HepG2 (cell line): Measurements from ENCODE around the gene STBD1. TPM values are rescaled to one million over a fixed set of nuclear protein-coding genes. Genes with fewer than 3 reads are reported as not detected.

Experiments
- ATAC-seq: fragments of 200-7000 bp; cut with Tn5 transposase; 3 replicates; pipeline ENCODE4 v1.9.1; 2020; ENCODE audit warnings: mild to moderate bottlenecking, moderate library complexity
- Bru-seq: library from RNA; stranded (reverse); fragments of 400-500 nt; gene quantifications from one replicate; lab custom pipeline; 2021; lab: Mats Ljungman, UMichigan
- BruChase-seq, 2 experiments: library from RNA; stranded (reverse); fragments of 400-500 nt; gene quantifications; one replicate each; lab custom pipeline; 2021; lab: Mats Ljungman, UMichigan
- BruUV-seq: library from RNA; stranded (reverse); fragments of 400-500 nt; replicated peaks from 2 replicates; lab custom pipeline; 2021; lab: Mats Ljungman, UMichigan
- CTCF ChIA-PET: fragments of 300-600 bp; formaldehyde crosslinking; extraction: SDS; loops from one replicate; lab custom pipeline; 2021; ENCODE audit warnings: low total read pairs, inconsistent platforms, low intra/inter-chr PET ratio; lab: Yijun Ruan, JAX
- POLR2A ChIA-PET: fragments of 350-600 bp; sonication (Branson Sonifier 250); formaldehyde crosslinking; loops from one replicate; lab custom pipeline; 2020; ENCODE audit warnings: antibody characterized with exemption, inconsistent platforms; lab: Yijun Ruan, JAX
- DNase-seq: peaks from one replicate; pipeline ENCODE4 v3.0.0-alpha.2; 2015; ENCODE audit warnings: low spot score
- FAIRE-seq: peaks from 3 replicates; lab custom pipeline; 2011; peaks lifted over from hg19 to GRCh38; lab: Jason Lieb, UNC
- H2AFZ ChIP-seq: one replicate; pipeline ENCODE4 v1.6.1; 2011; ENCODE audit warnings: low read length, inconsistent platforms
- H3K27ac ChIP-seq: fragments of 300-600 bp; 3 replicates; pipeline ENCODE4 v1.8.0; 2011; ENCODE audit warnings: mixed run types, mild to moderate bottlenecking, mixed read lengths, low read length, inconsistent platforms; ENCODE audit not compliant: insufficient read depth; ENCODE audit errors: extremely low read length
- H3K27me3 ChIP-seq, 2 experiments: fragments of 200-600 bp in 1 of 2; 2 replicates in 1 of 2; 3 replicates in 1 of 2; pipeline versions ENCODE4 v1.6.0 to v1.8.0; 2011; ENCODE audit warnings: low read length in 2 of 2, mild to moderate bottlenecking in 2 of 2, moderate library complexity in 2 of 2, inconsistent platforms in 1 of 2; ENCODE audit not compliant: insufficient read depth in 2 of 2, control insufficient read depth in 1 of 2
- H3K36me3 ChIP-seq, 2 experiments: fragments of 200-600 bp in 1 of 2; replicated peaks in 1 of 2; 2 replicates in 1 of 2; 3 replicates in 1 of 2; pipeline versions ENCODE4 v1.5.1 to v1.8.0; 2011; ENCODE audit warnings: low read length in 2 of 2, inconsistent platforms in 1 of 2; ENCODE audit not compliant: insufficient read depth in 2 of 2, control insufficient read depth in 1 of 2
- H3K4me1 ChIP-seq: 2 replicates; pipeline ENCODE4 v1.5.1; 2012; ENCODE audit warnings: low read length, inconsistent platforms; ENCODE audit not compliant: insufficient read depth
- H3K4me2 ChIP-seq: 2 replicates; pipeline ENCODE4 v1.6.0; 2011; ENCODE audit warnings: low read depth, low read length, inconsistent platforms
- H3K4me3 ChIP-seq, 3 experiments: fragments of 200-600 bp in 1 of 3; sonication (generic), shearing (Covaris generic) in 1 of 3; replicated peaks in 1 of 3; 2 replicates each; pipeline ENCODE4 v1.5.1; 2011 to 2016; ENCODE audit warnings: low read length in 3 of 3, inconsistent platforms in 2 of 3, low read depth in 2 of 3, mild to moderate bottlenecking in 2 of 3, control low read depth in 1 of 3, mixed read lengths in 1 of 3; ENCODE audit not compliant: insufficient read depth in 1 of 3
- H3K79me2 ChIP-seq: one replicate; pipeline ENCODE4 v1.6.1; 2011; ENCODE audit warnings: low read length, inconsistent platforms; ENCODE audit not compliant: insufficient read depth
- H3K9ac ChIP-seq: 2 replicates; pipeline ENCODE4 v1.6.0; 2011; ENCODE audit warnings: mild to moderate bottlenecking, low read depth, low read length, inconsistent platforms; ENCODE audit not compliant: insufficient read depth
- H3K9me3 ChIP-seq: 2 replicates; pipeline ENCODE4 v1.5.1; 2012; ENCODE audit warnings: mild to moderate bottlenecking, low read length
- H4K20me1 ChIP-seq: 2 replicates; pipeline ENCODE4 v1.6.0; 2011; ENCODE audit warnings: inconsistent platforms, mild to moderate bottlenecking, low read length, moderate library complexity; ENCODE audit not compliant: insufficient read depth
- ATF2 ChIP-seq: sonication (generic); formaldehyde crosslinking; IDR thresholded peaks from 2 replicates; pipeline ENCODE4 v1.4.0; 2020; ENCODE audit warnings: missing genetic modification reagents
- CHD2 ChIP-seq: IDR thresholded peaks from 2 replicates; pipeline ENCODE4 v1.6.1; 2011; ENCODE audit warnings: low read depth, low read length, improper control_type of control experiment
- DMAP1 ChIP-seq: IDR thresholded peaks from 2 replicates; pipeline ENCODE4 v1.6.1; 2016
- FOXA3 ChIP-seq: IDR thresholded peaks from 2 replicates; pipeline ENCODE4 v1.6.1; 2016; ENCODE audit warnings: missing genetic modification reagents, missing compliant biosample characterization
- MAX ChIP-seq: IDR thresholded peaks from 2 replicates; pipeline ENCODE4 v1.6.1; 2012; ENCODE audit warnings: inconsistent platforms
- MED13 ChIP-seq: sonication (generic); formaldehyde crosslinking; IDR thresholded peaks from 2 replicates; pipeline ENCODE4 v1.5.0; 2020; ENCODE audit warnings: missing genetic modification reagents
- NR2C2 ChIP-seq: sonication (generic); formaldehyde crosslinking; IDR thresholded peaks from 2 replicates; pipeline ENCODE4 v1.4.0; 2020; ENCODE audit warnings: missing genetic modification reagents, mild to moderate bottlenecking, moderate library complexity, borderline replicate concordance
- POGK ChIP-seq: sonication (generic); formaldehyde crosslinking; conservative IDR thresholded peaks from 2 replicates; pipeline ENCODE4 v1.8.0; 2022; ENCODE audit warnings: mild to moderate bottlenecking, moderate library complexity, missing genetic modification reagents
- RORA ChIP-seq: sonication (generic); formaldehyde crosslinking; IDR thresholded peaks from 2 replicates; pipeline ENCODE4 v1.5.0; 2020; ENCODE audit warnings: mild to moderate bottlenecking, missing genetic modification reagents, moderate library complexity
- RXRA ChIP-seq: sonication (generic); formaldehyde crosslinking; IDR thresholded peaks from 2 replicates; pipeline ENCODE4 v1.5.1; 2020; ENCODE audit warnings: missing genetic modification reagents
- YEATS4 ChIP-seq: sonication (generic); formaldehyde crosslinking; IDR thresholded peaks from 2 replicates; pipeline ENCODE4 v1.4.0; 2020; ENCODE audit warnings: missing genetic modification reagents, borderline replicate concordance
- ZBTB20 ChIP-seq: sonication (generic); formaldehyde crosslinking; IDR thresholded peaks from 2 replicates; pipeline ENCODE4 v1.8.1; 2023; ENCODE audit warnings: missing genetic modification reagents, low read depth, mild to moderate bottlenecking, borderline replicate concordance
- ZBTB7B ChIP-seq: sonication (generic); formaldehyde crosslinking; IDR thresholded peaks from 2 replicates; pipeline ENCODE4 v1.4.0; 2020; ENCODE audit warnings: missing genetic modification reagents
- WGBS: methylation state at CpG from one replicate; pipeline ENCODE4 v1.1.6; 2017; ENCODE audit warnings: low lambda C conversion rate; 5-methylcytosine and 5-hydroxymethylcytosine counted together
- in situ Hi-C: cut with HindIII; loops from 2 replicates; pipeline ENCODE4 v1.10.0; 2017; ENCODE audit warnings: low pct_unique_long_range_greater_than_20kb; ENCODE audit not compliant: extremely low pct_ligation_motif_present
- intact Hi-C: fragments of 100-400 bp; cut with micrococcal nuclease; formaldehyde crosslinking; loops from one replicate; pipeline ENCODE4 v1.10.0; 2022; ENCODE audit not compliant: unreplicated experiment
- long read RNA-seq, 2 experiments: library from RNA in 1 of 2; library from polyadenylated mRNA in 1 of 2; stranded (forward) in 1 of 2; unstranded in 1 of 2; transcript quantifications; one replicate each; pipeline ENCODE4 v2.0.0, GENCODE V29; 2019 to 2022
- polyA minus RNA-seq, 3 experiments: library from RNA; depleted of rRNA, polyadenylated mRNA; stranded (reverse); fragments of >200 nt; gene quantifications; 2 replicates each; pipeline ENCODE4 v1.2.3, GENCODE V29; 2011; ENCODE audit warnings: low replicate concordance in 1 of 3
- polyA plus RNA-seq, 8 experiments: library from polyadenylated mRNA; depleted of rRNA in 3 of 8; stranded (reverse) in 7 of 8; unstranded in 1 of 8; fragments of >200 nt; fragmentation: Illumina TruSeq in 4 of 8; extraction: Trizol in 4 of 8; gene quantifications; 2 replicates each; pipeline versions ENCODE4 v1.2.1 to v1.2.3, GENCODE V29; 2011 to 2016; ENCODE audit warnings: low read depth in 4 of 8, missing spikeins in 1 of 8, mixed read lengths in 1 of 8; ENCODE audit not compliant: insufficient read depth in 1 of 8
- total RNA-seq, 5 experiments: library from RNA; depleted of rRNA; stranded (reverse); fragments of >200 nt; fragmentation: Illumina TruSeq; extraction: Trizol; gene quantifications; 2 replicates each; pipeline ENCODE4 v1.2.3, GENCODE V29; 2016; ENCODE audit warnings: low read depth in 1 of 5

Gene STBD1
- total RNA-seq (2016; rRNA removed; fragmentation: Illumina TruSeq; extraction: Trizol) (3.5 and 4.3 TPM in 2 replicates), polyA plus RNA-seq (2011; rRNA removed) (2.8 and 4.9 TPM in 2 replicates), polyA minus RNA-seq (2011; rRNA and poly(A)+ RNA removed; ENCODE audit: low replicate concordance) (2.0 and 7.2 TPM in 2 replicates), Bru-seq, nascent RNA (percentile 49 among the genes with signal in this experiment), BruChase-seq, experiment 1, labeled RNA remaining after a 6-hour chase (percentile 44 among the genes with signal in this experiment), BruChase-seq, experiment 2, labeled RNA remaining after a 2-hour chase (percentile 61 among the genes with signal in this experiment)
- total RNA-seq (2016; cell fraction: cytosol; rRNA removed; fragmentation: Illumina TruSeq; extraction: Trizol; ENCODE audit: low read depth): 1.0 and 1.1 TPM in 2 replicates
- 4.2 and 4.3 TPM in 2 replicates for total RNA-seq (2016; cell fraction: insoluble cytoplasmic fraction; rRNA removed; fragmentation: Illumina TruSeq; extraction: Trizol)
- 2.4 and 2.7 TPM in 2 replicates for total RNA-seq (2016; cell fraction: membrane; rRNA removed; fragmentation: Illumina TruSeq; extraction: Trizol)
- total RNA-seq (2016; cell fraction: nucleus; rRNA removed; fragmentation: Illumina TruSeq; extraction: Trizol): 3.8 and 4.3 TPM in 2 replicates
- polyA plus RNA-seq (2011; cell fraction: cytosol; rRNA removed): 3.9 and 4.1 TPM in 2 replicates
- polyA plus RNA-seq (2011; cell fraction: nucleus; rRNA removed): 1.3 and 2.3 TPM in 2 replicates
- 9.6 and 14.4 TPM in 2 replicates for polyA plus RNA-seq (2012)
- 0.35 and 0.55 TPM in 2 replicates for polyA plus RNA-seq (2016; cell fraction: cytosol; fragmentation: Illumina TruSeq; extraction: Trizol; ENCODE audit: low read depth)
- polyA plus RNA-seq (2016; cell fraction: insoluble cytoplasmic fraction; fragmentation: Illumina TruSeq; extraction: Trizol; ENCODE audit: low read depth): 1.5 and 3.0 TPM in 2 replicates
- 0.88 and 1.2 TPM in 2 replicates for polyA plus RNA-seq (2016; cell fraction: membrane; fragmentation: Illumina TruSeq; extraction: Trizol; ENCODE audit: low read depth)
- 2.0 and 3.1 TPM in 2 replicates for polyA plus RNA-seq (2016; cell fraction: nucleus; fragmentation: Illumina TruSeq; extraction: Trizol; ENCODE audit: insufficient read depth, low read depth)
- polyA minus RNA-seq (2011; cell fraction: cytosol; rRNA and poly(A)+ RNA removed): 1.8 and 7.7 TPM in 2 replicates
- polyA minus RNA-seq (2011; cell fraction: nucleus; rRNA and poly(A)+ RNA removed): 1.9 and 3.1 TPM in 2 replicates
- long read RNA-seq, experiment 1, transcript STBD1-201 (2 exons, 3,420 nt): major isoform, 26 of 27 reads
- long read RNA-seq, experiment 1, partial matches to known transcripts: 0 of 27 reads
- long read RNA-seq, experiment 1, other reads (novel, unspliced or antisense): 1 of 27 reads
- long read RNA-seq, experiment 2, transcript STBD1-201 (2 exons, 3,420 nt): major isoform, 29 of 29 reads
- long read RNA-seq, experiment 2, partial matches to known transcripts: 0 of 29 reads
- long read RNA-seq, experiment 2, other reads (novel, unspliced or antisense): 0 of 29 reads

- Histone ChIP-seq H3K79me2 (peaks cover 10% of the 10 kb centered on the region), H3K9ac (peak within 1 kb of the TSS; percentile 89), H3K4me2 (peak within 1 kb of the TSS; percentile 86), H3K4me3 (peak within 1 kb of the TSS; percentile 79 to 99 (median 92)), H2AFZ (no peak within 1 kb of the TSS), H3K9me3 (no peaks in the 10 kb centered on the region), H3K4me1 (peaks cover 71% of the 10 kb centered on the region), H3K27ac (peak within 1 kb of the TSS; percentile 81), H4K20me1 (no peaks in the 10 kb centered on the region), H3K36me3 (peaks cover 4 to 7% of the 10 kb centered on the region in 2 experiments; a peak in 3 of 5 replicates), H3K27me3 (no peaks in the 10 kb centered on the region; a peak in 1 of 5 replicates)
- CTCF ChIA-PET: interaction anchor here (1.3 kb wide), 1 partner anchor 72 kb away, joined by 5 read pairs; no protein-coding TSS in a partner anchor
- POLR2A ChIA-PET: interaction anchor here (0.6 to 3.5 kb wide), 11 partner anchors 25 to 94 kb away, joined by 3 to 22 read pairs (median 4); partner anchors contain the start of gene FAM47E
- 4% methylated on average over 24 of the region's 85 CpGs for WGBS
- ATAC-seq (peak; percentile 89), FAIRE-seq (no peak), DNase-seq (peak; percentile 68)
- TSS peak; percentile 74 for BruUV-seq
- intact Hi-C loops (loop anchor here (1.0 to 2.0 kb wide), 4 partner anchors 33 to 158 kb away; partner anchors contain the start of genes NUP54 and SCARB2), in situ Hi-C loops (loop anchor here (10.0 kb wide), 1 partner anchor 131 kb away; no protein-coding TSS in a partner anchor)
- TF ChIP-seq FOXA3 (0 out of 2 replicates have a peak, but pooled peaks have one; percentile 5), RXRA (CRISPR knock-in tag) (peak; percentile 73), RORA (CRISPR knock-in tag) (no peak), ZBTB7B (CRISPR knock-in tag) (peak; percentile 25; the same call in 1 of the 2 replicates), ATF2 (CRISPR knock-in tag) (peak; percentile 28; the same call in 1 of the 2 replicates), ZBTB20 (CRISPR knock-in tag) (0 out of 2 replicates have a peak, but pooled peaks have one; percentile 19), CHD2 (no peak), YEATS4 (CRISPR knock-in tag) (peak; percentile 83), POGK (CRISPR knock-in tag) (peak; percentile 69), DMAP1 (peak; percentile 69; the same call in 1 of the 2 replicates), NR2C2 (CRISPR knock-in tag) (peak; percentile 67), MAX (peak; percentile 81), MED13 (CRISPR knock-in tag) (peak; percentile 66; the same call in 1 of the 2 replicates)
Measured at GRCh38 chr4:76305971-76306881, at the start of gene STBD1. Gene STBD1, plus strand, starts transcription at chr4:76306733. Its CDS starts 37 bp downstream, at chr4:76306770.
